GM23338 (cell line): ENCODE measurements around the gene MYO5B. TPM values are rescaled to one million over a fixed set of nuclear protein-coding genes. Genes with fewer than 3 reads are reported as not detected.

Source experiments
- CREB1 ChIP-seq: fragments of 250-450 bp; sonication (Bioruptor Pico); IDR thresholded peaks from 2 replicates; pipeline ENCODE4 v1.5.0; 2020; ENCODE audit warnings: low read depth, mild to moderate bottlenecking, moderate library complexity
- CTCF ChIP-seq, 2 experiments: fragments of 200-600 bp in 1 of 2; sonication (generic) in 1 of 2; conservative IDR thresholded peaks; 2 replicates each; pipeline versions ENCODE4 v1.5.1 to v1.6.1; 2016 to 2017; ENCODE audit warnings: antibody characterized with exemption in 2 of 2, low read depth in 2 of 2, mild to moderate bottlenecking in 2 of 2, moderate library complexity in 1 of 2
- EZH2 ChIP-seq: fragments of 200-600 bp; sonication (generic); IDR thresholded peaks from one replicate; pipeline ENCODE4 v1.8.0; 2017; ENCODE audit warnings: antibody characterized with exemption, mild to moderate bottlenecking, low read depth; ENCODE audit not compliant: unreplicated experiment
- EZH2phosphoT487 ChIP-seq: fragments of 200-600 bp; sonication (generic); IDR thresholded peaks from one replicate; pipeline ENCODE4 v1.8.1; 2018; ENCODE audit warnings: antibody characterized with exemption; ENCODE audit not compliant: unreplicated experiment
- JUNB ChIP-seq: IDR thresholded peaks from one replicate; pipeline ENCODE4 v1.6.1; 2016; ENCODE audit warnings: antibody characterized with exemption; ENCODE audit not compliant: unreplicated experiment
- NANOG ChIP-seq: IDR thresholded peaks from 2 replicates; pipeline ENCODE4 v1.6.1; 2016; ENCODE audit warnings: antibody characterized with exemption, borderline replicate concordance
- POLR2AphosphoS5 ChIP-seq: IDR thresholded peaks from 2 replicates; pipeline ENCODE4 v1.6.1; 2016; ENCODE audit warnings: antibody characterized with exemption, low read depth
- REST ChIP-seq: IDR thresholded peaks from one replicate; pipeline ENCODE4 v1.6.1; 2018; ENCODE audit warnings: antibody characterized with exemption; ENCODE audit not compliant: unreplicated experiment
- STAT1 ChIP-seq: IDR thresholded peaks from one replicate; pipeline ENCODE4 v1.6.1; 2016; ENCODE audit warnings: antibody characterized with exemption; ENCODE audit not compliant: unreplicated experiment
- ZNF114 ChIP-seq: fragments of 250-450 bp; sonication (Bioruptor Pico); IDR thresholded peaks from 2 replicates; pipeline ENCODE4 v1.5.0; 2020; ENCODE audit warnings: mild to moderate bottlenecking, moderate library complexity
- ZNF331 ChIP-seq: fragments of 250-450 bp; sonication (Bioruptor Pico); IDR thresholded peaks from 2 replicates; pipeline ENCODE4 v1.5.0; 2020; ENCODE audit warnings: low read depth, mild to moderate bottlenecking, moderate library complexity
- ZNF462 ChIP-seq: fragments of 250-450 bp; sonication (Bioruptor Pico); IDR thresholded peaks from 2 replicates; pipeline ENCODE4 v1.5.0; 2020; ENCODE audit warnings: mild to moderate bottlenecking, moderate library complexity
- polyA plus RNA-seq: library from polyadenylated mRNA; unstranded; fragments of >200 nt; fragmentation: Nextera tagmentation; extraction: Ambion mirVana; gene quantifications from 2 replicates; pipeline ENCODE4 v1.2.1, GENCODE V29; 2016
- total RNA-seq: library from RNA; depleted of rRNA; stranded (reverse); fragments of >200 nt; shearing (Covaris generic); gene quantifications from 2 replicates; pipeline ENCODE4 v1.2.3, GENCODE V29; 2014

Gene MYO5B
- total and polyA plus RNA-seq, 2 experiments from 2014 or later, result 3.2 to 19.1 TPM

- no peak for TF ChIP-seq ZNF462 (CRISPR knock-in tag)
- TF ChIP-seq JUNB, result no peak
- no peak for TF ChIP-seq REST
- TF ChIP-seq STAT1, result no peak
- TF ChIP-seq ZNF331, result no peak
- TF ChIP-seq NANOG, result no peak
- no peak for TF ChIP-seq EZH2
- no peak for TF ChIP-seq EZH2phosphoT487
- no peak for TF ChIP-seq CTCF (conservative IDR thresholded peaks at IDR 0.05; ENCODE audit: low read depth in 2 of 2)
- no peak for TF ChIP-seq POLR2AphosphoS5
- no peak for TF ChIP-seq ZNF114 (CRISPR knock-in tag)
- TF ChIP-seq CREB1, result no peak
These were observed 52.4 kb downstream of the MYO5B start (continued) for GRCh38 chr18:50142441-50143120.
